Activated T-helper 9 cell treated with anti-CD3 and anti-CD28 coated beads, Interleukin-2, amount 50 U/mL, for 16 hours (primary cell): ENCODE results near the gene FAM83B.
"Not testable (repeated sequence)": the region's sequence is repeated elsewhere in the genome, so short reads cannot be mapped to it uniquely, and the experiment has no call there.

ENCODE experiments used
- DNase-seq: peaks from one replicate; pipeline ENCODE4 v3.0.0-alpha.2; 2020; ENCODE audit warnings: low read depth

FAM83B gene, protein sequence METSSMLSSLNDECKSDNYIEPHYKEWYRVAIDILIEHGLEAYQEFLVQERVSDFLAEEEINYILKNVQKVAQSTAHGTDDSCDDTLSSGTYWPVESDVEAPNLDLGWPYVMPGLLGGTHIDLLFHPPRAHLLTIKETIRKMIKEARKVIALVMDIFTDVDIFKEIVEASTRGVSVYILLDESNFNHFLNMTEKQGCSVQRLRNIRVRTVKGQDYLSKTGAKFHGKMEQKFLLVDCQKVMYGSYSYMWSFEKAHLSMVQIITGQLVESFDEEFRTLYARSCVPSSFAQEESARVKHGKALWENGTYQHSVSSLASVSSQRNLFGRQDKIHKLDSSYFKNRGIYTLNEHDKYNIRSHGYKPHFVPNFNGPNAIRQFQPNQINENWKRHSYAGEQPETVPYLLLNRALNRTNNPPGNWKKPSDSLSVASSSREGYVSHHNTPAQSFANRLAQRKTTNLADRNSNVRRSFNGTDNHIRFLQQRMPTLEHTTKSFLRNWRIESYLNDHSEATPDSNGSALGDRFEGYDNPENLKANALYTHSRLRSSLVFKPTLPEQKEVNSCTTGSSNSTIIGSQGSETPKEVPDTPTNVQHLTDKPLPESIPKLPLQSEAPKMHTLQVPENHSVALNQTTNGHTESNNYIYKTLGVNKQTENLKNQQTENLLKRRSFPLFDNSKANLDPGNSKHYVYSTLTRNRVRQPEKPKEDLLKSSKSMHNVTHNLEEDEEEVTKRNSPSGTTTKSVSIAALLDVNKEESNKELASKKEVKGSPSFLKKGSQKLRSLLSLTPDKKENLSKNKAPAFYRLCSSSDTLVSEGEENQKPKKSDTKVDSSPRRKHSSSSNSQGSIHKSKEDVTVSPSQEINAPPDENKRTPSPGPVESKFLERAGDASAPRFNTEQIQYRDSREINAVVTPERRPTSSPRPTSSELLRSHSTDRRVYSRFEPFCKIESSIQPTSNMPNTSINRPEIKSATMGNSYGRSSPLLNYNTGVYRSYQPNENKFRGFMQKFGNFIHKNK

DNA sequence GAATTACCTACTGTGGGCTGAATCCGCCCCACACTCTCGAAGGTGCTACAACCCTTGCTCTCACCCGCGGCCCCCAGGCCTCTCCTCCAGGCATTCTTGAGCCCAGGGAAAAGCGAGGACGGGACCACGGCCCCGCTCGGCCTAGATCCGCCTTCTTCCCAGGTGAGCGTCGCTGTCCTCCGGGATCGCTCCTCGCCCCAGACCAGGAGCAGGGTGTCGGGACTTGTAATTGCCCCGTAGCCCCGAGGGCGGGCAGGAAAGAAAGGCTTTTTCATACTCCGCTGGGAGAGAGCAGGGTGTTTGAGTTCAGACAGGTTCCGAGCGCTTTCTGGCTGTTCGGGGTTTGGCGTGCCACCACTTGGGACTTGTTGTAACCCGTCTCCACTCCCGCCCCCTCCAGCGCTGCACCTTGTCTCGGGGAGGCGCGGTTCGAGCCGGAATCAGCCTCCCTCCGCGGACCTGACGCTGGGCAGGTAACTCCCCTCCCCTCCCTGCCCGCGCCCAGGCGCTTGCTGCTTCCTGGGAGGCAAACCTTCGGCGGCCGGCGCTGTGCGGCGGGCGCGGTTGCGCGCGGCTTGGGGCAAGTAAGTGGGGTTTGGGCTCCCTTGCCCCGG lies at the start of gene FAM83B:
TSS of gene FAM83B (plus strand) at position 529 of the 614 bp plus-strand sequence. CDS start 23,476 bp downstream, outside the sequence.
- no peak for DNase-seq

GRCh38 chr6:54796918-54797317 lies 49.7 kb upstream of the FAM83B start:
- not testable (repeated sequence) for DNase-seq

- no peak for DNase-seq
These were observed 46.4 kb upstream of the FAM83B start for GRCh38 chr6:54800050-54800600.

GRCh38 chr6:54801244-54801643 lies 45.3 kb upstream of the FAM83B start:
- DNase-seq, result no peak

DNA sequence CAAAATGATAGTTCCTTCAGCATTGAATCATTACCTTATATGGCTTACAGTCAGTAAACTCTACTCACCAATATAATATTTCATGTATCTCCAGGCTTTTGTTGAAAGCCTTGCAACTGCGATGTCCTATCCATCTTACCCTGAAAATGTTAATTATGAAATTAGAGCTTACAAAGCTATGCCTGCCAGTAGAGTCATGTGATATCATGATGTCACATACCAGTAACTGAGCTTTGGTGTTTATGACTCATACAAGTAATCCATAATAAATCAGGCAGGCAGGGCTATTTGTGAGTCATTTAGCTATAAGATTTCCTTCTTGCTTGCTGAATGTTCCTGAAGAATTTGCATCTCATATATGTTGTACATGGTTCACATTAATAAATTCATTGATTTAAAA lies 44.9 kb upstream of the FAM83B start:
- no peak for DNase-seq

- no peak for DNase-seq
These were observed 43.6 kb upstream of the FAM83B start for GRCh38 chr6:54802775-54803634.

DNA sequence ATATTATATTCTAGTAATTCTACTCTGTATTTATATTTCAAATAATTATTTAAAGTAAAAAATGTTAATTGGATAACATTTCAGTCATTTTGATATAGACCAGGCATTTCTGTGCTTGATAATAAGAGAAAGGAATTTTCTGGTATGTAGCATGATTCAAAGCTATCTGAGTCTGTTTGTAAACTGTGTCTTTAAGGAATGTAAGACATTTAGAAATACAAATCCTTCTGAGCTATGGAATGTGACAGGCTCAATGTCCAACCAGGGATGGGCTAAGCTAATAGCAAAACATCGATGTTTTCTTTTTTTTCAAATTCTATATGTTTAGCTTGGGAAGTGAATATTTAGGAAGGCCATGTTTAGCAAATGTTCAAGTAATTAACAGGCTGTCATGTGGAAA lies 41.5 kb upstream of the FAM83B start:
- no peak for DNase-seq

GRCh38 chr6:54810147-54810546 lies 36.4 kb upstream of the FAM83B start:
- no peak for DNase-seq

GRCh38 chr6:54813892-54814291 lies 32.7 kb upstream of the FAM83B start:
- DNase-seq, result no peak

- no peak for DNase-seq
These were observed 29.3 kb upstream of the FAM83B start for GRCh38 chr6:54817236-54817635.

DNA sequence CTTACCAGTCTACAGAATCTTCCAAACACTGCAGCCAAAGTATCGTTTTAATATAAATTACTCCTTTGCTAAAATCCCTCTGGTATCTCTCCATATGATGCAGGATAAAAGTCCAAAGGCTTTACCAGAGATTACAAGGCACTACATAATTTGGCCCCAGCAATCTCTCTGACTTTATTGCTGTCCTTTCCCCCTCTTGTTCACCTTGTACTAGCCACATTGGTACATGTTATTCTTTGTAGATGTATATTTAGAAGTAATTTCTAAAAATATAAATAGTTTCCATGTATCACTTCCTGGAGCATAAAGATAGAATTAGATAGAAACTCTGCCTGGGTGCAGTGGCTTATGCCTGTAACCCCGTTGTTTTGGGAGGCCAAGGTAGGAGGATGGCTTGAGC lies 28.7 kb upstream of the FAM83B start:
- DNase-seq, result no peak

DNA sequence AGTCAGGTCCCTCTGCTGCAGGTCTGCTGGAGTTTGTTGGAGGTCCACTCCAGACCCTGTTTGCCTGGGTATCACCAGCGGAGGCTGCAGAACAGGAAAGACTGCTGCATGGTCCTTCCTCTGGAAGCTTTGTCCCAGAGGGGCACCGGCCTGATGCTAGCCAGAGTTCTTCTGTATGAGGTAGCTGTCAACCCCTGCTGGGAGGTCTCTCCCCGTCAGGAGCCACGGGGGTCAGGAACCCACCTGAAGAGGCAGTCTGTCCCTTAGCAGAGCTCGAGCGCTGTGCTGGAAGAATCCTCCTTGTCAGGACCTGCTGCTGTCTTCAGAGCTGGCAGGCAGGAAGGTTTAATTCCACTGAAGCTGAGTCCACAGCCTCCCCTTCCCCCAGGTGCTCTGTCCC lies 22.3 kb upstream of the FAM83B start:
- not testable (repeated sequence) for DNase-seq

DNA sequence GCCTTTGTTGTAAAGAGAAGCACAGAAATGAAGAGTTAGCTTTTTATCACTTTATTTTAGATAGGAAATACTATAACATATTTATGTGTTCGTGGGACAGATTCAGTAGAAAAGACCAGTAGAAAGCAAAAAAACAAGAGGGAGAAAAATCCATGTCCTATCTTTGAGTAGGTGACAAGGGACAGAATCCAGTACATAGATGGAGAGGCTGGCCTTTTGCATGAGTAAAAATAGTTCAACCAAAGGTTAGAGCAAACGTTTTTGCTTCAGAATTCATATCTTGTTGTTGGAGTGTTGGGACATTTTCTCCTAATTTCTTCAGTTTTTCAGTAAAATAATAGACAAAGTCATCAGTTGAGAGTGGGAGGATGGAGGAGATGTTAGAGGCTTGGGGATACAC lies 19.6 kb upstream of the FAM83B start:
- DNase-seq, result no peak

GRCh38 chr6:54830216-54830615 lies 16.4 kb upstream of the FAM83B start:
- no peak for DNase-seq

DNA sequence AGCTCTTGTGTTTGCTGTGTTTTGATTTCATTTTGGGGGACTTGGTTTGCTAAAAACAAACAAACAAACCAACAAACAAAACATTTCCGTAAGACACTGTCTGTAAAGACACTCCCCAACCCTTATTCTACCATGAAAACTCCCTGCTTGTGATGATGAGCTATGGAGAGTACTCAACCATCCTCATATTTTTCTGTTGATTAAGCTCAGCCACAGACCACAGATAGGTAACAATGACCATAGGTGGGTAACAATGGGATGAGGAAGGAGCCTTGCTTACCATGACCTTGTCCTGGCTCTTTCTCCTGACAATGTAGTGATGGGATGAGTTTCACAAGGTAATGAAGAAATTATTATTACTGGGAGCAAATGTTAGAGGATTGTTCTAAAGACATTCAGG lies 11.4 kb upstream of the FAM83B start:
- DNase-seq, result no peak

DNA sequence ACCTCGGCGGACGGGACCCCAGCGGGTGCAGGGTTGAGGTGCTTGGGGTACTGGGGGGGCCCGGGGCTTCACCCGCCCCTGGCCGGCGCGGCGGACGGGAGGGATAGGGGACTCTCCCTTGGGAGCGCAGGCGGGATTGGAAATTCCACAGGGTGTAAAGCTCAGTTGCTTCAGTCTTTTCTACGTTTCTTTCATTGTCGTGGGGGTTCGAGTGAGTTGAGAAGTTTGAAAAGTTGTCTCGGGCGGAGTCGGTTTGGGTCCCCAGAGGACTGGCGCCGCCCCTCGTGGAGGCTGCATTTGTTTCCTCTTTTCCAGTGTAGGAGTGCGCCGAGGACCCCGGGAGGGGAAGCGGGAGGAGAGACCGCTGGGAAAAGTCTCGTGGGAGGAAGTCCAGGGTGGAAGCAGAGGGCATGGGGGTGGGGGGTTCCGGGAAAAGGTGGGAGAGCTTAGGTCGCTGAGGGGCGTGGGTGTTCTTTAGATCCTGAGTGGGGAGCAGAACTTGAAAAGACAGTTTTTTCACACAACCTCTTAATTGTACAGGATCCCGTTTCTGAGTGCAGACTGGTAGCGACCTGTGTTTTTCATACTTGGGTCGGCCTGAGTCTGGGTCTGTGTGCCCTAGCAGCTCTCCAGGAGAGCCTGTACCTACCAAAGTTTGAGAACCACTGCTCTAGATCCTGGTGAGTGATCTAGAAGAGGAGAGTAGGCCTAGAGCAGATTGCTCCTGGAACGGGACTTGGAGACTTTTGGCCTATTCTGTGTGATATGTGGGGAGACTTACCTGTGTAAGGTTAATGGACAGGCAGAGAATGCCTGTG lies 495 bp downstream of the FAM83B start:
- no peak for DNase-seq

DNA sequence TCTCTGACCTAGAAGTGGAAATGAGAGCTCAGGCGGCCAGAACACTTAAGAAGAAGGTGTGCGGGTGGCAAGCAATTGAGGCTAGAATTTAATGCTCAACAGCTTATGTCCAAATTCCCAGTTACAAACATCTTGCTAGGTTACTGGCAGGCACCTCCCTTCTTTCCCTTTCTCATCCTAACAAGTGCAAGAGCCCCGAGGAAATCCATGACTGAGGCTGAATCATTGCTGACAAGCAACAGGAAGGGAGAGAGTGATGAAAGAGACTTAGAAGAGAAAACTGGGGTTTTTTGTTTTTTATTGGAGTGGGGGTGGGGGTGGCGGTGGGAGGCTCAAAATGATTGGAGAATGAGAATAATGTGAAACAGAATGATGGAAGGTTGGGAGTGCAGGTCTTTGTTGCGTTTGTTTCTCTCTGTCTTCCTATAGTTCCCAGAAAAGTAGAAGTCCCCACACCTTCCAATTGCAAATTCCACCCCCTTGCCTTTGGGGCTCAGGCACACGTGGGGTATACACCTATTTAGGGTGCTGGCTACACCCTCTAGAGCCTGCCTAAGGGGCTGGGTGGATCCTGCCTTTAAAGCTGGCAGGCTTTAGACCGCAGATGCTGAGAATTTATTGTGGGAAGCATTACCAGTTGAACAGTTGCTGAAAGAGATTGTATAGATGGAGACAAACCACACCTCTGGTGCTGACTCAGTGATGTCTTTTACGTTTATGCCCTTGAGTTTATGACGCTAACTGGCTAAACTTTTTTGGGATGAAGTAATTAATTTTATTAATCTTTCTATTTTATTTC lies 1.4 kb downstream of the FAM83B start:
- no peak for DNase-seq

DNA sequence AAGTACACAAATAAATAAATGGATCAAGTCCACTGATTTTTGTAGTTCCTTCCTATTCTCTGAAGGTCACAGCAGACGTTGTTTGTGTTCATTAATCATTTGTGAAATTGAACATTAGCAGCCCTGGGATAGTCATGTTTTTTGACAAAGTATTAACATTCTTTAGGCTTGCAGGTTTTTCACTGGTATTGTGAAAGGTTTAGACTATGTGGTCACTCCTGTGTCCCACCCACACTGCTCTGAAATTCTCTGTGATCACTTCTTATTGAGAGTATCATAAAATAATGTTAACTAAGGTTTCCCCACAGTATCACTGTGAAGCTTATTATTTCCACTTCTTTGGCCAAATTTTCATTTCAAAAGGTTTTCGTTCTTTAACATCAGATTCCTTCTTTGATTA lies 3.5 kb downstream of the FAM83B start:
- DNase-seq, result no peak

DNA sequence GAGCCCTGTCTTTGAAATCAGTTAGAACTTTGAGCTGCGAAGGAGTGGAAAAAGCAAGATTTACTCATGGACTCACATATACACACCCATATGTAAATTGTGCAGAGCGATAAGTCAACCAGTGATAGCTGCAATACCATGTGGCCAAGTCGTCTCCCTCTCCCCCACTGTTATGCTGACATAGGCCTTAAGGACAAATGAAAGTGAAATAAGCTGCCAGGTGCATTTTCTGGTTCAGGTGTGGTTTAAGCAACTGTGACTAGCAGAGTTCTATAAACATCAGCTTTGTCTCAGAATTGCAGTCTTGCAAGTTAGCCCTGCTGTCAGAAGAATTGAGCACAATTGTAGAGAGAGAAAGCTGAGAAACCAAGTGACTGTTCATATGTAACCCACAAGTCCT lies 9.6 kb downstream of the FAM83B start:
- DNase-seq, result no peak
